Ovary (tissue), 3 donors: ENCODE results near the gene TRMT13.

Experiments
- CTCF ChIP-seq, 3 donors: fragments of 450-650 bp in 2 of 3; fragments of 200-600 bp in 1 of 3; IDR thresholded peaks; one replicate each; pipeline versions ENCODE4 v1.5.1 to v1.8.0; 2016 to 2022; ENCODE audit warnings: antibody characterized with exemption in 3 of 3, mild to moderate bottlenecking in 1 of 3
- EP300 ChIP-seq: sonication (generic); formaldehyde crosslinking; IDR thresholded peaks from one replicate; pipeline ENCODE4 v1.6.1; 2017; ENCODE audit warnings: antibody characterized with exemption
- POLR2A ChIP-seq: fragments of 450-650 bp; IDR thresholded peaks from one replicate; pipeline ENCODE4 v1.6.1; 2017; ENCODE audit warnings: antibody characterized with exemption, mild to moderate bottlenecking, moderate library complexity
- donor health status: DM: no; HTN: no; CAD: no.

GRCh38 chr1:100184536-100184935, 51.6 kb downstream of the TRMT13 start:
- TF ChIP-seq CTCF (IDR thresholded peaks at IDR 0.05) (no peak), POLR2A (no peak), EP300 (no peak)
